ENCODE results near the gene UBE2O. TPM values are rescaled to one million over a fixed set of nuclear protein-coding genes. Genes with fewer than 3 reads are reported as not detected.

Gene UBE2O
- total and polyA plus RNA-seq, 2 donors (not counting 1 experiment from before 2014, with no cell fraction given), result 11.5 to 12.4 TPM

- Histone ChIP-seq H3K4me2 (ENCODE audit: extremely low read depth, insufficient read depth, low read length) (no peak overlapping the region), H3K4me3 (replicated peaks in 1 of 4; ENCODE audit: control extremely low read depth in 1 of 4, insufficient read depth in 1 of 4, low read depth in 3 of 4, low read length in 4 of 4) (no peak overlapping the region), H3K9ac (ENCODE audit: insufficient read depth, low read length) (no peak overlapping the region), H3K4me1 (ENCODE audit: control insufficient read depth, extremely low read depth, insufficient read depth, low read length) (no peaks in the 10 kb centered on the region), H2AFZ (ENCODE audit: low read length) (no peak overlapping the region), H4K20me1 (ENCODE audit: control insufficient read depth, extremely low read depth, insufficient read depth, low read length) (no peaks in the 10 kb centered on the region), H3K36me3 (ENCODE audit: control insufficient read depth, insufficient read depth, low read length) (no peaks in the 10 kb centered on the region), H3K27me3 (ENCODE audit: control insufficient read depth, insufficient read depth, low read length) (no peaks in the 10 kb centered on the region), H3K9me3 (ENCODE audit: control insufficient read depth, insufficient read depth, low read depth, low read length) (no peaks in the 10 kb centered on the region), H3K27ac (ENCODE audit: insufficient read depth, low read length) (no peak overlapping the region), H3K79me2 (ENCODE audit: control insufficient read depth, insufficient read depth, low read length) (no peaks in the 10 kb centered on the region)
- DNase-seq (ENCODE audit: low read depth in 2 of 2), result no peak
- TF ChIP-seq EZH2 (IDR thresholded peaks at IDR 0.05; ENCODE audit: low read length, missing control alignments), result no peak
- TF ChIP-seq, protein P1, sequence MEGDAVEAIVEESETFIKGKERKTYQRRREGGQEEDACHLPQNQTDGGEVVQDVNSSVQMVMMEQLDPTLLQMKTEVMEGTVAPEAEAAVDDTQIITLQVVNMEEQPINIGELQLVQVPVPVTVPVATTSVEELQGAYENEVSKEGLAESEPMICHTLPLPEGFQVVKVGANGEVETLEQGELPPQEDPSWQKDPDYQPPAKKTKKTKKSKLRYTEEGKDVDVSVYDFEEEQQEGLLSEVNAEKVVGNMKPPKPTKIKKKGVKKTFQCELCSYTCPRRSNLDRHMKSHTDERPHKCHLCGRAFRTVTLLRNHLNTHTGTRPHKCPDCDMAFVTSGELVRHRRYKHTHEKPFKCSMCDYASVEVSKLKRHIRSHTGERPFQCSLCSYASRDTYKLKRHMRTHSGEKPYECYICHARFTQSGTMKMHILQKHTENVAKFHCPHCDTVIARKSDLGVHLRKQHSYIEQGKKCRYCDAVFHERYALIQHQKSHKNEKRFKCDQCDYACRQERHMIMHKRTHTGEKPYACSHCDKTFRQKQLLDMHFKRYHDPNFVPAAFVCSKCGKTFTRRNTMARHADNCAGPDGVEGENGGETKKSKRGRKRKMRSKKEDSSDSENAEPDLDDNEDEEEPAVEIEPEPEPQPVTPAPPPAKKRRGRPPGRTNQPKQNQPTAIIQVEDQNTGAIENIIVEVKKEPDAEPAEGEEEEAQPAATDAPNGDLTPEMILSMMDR (conservative IDR thresholded peaks at IDR 0.05 in 1 of 2, IDR thresholded peaks at IDR 0.05 in 1 of 2; ENCODE audit: low read depth in 1 of 2, low read length in 2 of 2), result no peak
Measured at GRCh38 chr17:76359375-76359774, 93.6 kb downstream of the UBE2O start.

DNA sequence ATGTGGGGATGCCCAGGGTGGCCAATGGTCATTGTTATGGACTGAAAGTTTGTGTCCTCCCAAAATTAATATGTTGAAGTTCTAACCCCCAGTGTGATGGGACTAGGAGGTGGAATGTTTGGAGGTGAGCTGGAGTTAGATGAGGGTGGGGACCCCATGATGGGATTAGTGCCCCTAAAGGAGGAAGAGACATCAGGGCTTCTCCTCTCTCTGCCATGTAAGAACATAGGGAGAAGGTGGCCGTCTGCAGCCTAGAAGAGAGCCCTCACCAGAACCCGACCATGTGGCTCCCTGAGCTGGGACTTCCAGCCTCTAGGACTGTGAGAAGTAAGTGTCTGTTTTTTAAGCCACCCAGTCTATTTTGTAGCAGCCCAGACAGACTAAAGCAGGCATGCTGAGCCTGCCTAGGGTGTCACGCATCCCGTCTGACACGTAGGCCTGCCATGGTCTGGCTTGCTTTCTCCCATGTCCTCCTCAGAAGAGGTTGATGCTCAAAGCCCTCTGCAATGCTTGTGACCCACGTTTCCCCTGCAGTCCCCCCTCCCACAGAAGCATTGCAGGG lies 95.3 kb downstream of the UBE2O start:
- no peak for DNase-seq (ENCODE audit: low read depth in 2 of 2)
- H3K27me3 ChIP-seq (ENCODE audit: control insufficient read depth, insufficient read depth, low read length), result no peaks in the 10 kb centered on the region
- no peaks in the 10 kb centered on the region for H3K9me3 ChIP-seq (ENCODE audit: control insufficient read depth, insufficient read depth, low read depth, low read length)
- peaks cover 5% of the 10 kb centered on the region for H3K79me2 ChIP-seq (ENCODE audit: control insufficient read depth, insufficient read depth, low read length)
- H3K4me3 ChIP-seq (replicated peaks in 1 of 4; ENCODE audit: control extremely low read depth in 1 of 4, insufficient read depth in 1 of 4, low read depth in 3 of 4, low read length in 4 of 4), result no peak overlapping the region
- TF ChIP-seq, protein P1 (conservative IDR thresholded peaks at IDR 0.05 in 1 of 2, IDR thresholded peaks at IDR 0.05 in 1 of 2; ENCODE audit: low read depth in 1 of 2, low read length in 2 of 2), result no peak
- no peak for TF ChIP-seq EZH2 (IDR thresholded peaks at IDR 0.05; ENCODE audit: low read length, missing control alignments)
- no peak overlapping the region for H2AFZ ChIP-seq (ENCODE audit: low read length)
- H3K4me2 ChIP-seq (ENCODE audit: extremely low read depth, insufficient read depth, low read length), result no peak overlapping the region
- H3K4me1 ChIP-seq (ENCODE audit: control insufficient read depth, extremely low read depth, insufficient read depth, low read length), result no peaks in the 10 kb centered on the region
- no peaks in the 10 kb centered on the region for H3K36me3 ChIP-seq (ENCODE audit: control insufficient read depth, insufficient read depth, low read length)
- H4K20me1 ChIP-seq (ENCODE audit: control insufficient read depth, extremely low read depth, insufficient read depth, low read length), result no peaks in the 10 kb centered on the region
- H3K27ac ChIP-seq (ENCODE audit: insufficient read depth, low read length), result no peak overlapping the region
- H3K9ac ChIP-seq (ENCODE audit: insufficient read depth, low read length), result no peak overlapping the region

DNA sequence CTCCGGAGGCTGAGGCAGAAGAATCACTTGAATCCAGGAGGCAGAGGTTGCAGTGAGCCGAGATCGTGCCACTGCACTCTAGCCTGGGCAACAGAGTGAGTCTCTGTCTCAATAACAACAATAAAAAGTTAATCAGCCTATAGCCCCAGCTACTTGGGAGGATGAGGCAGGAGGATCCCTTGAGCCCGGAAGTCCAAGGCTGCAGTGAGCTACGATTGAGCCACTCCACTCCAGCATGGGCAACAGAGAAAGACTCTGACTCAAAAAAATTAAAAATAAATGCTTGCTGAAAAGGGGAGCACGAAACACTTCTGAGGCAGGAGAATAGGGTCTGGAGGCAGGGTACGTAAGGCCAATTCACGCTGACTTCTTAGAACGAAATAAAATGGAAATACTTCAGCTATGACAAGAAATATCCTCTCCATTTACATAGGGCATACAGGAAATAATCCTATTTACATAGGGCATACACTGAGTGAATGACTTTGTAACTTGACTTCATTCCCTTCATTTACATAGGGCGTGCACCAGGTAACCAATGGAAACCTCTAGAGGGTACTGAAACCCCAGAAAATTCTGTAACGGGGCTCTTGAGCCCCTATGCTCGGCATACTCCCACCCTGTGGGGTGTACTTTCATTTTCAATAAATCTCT lies 96.0 kb downstream of the UBE2O start:
- Histone ChIP-seq H3K36me3 (ENCODE audit: control insufficient read depth, insufficient read depth, low read length) (no peaks in the 10 kb centered on the region), H3K9me3 (ENCODE audit: control insufficient read depth, insufficient read depth, low read depth, low read length) (no peaks in the 10 kb centered on the region), H3K27me3 (ENCODE audit: control insufficient read depth, insufficient read depth, low read length) (no peaks in the 10 kb centered on the region), H3K4me3 (replicated peaks in 1 of 4; ENCODE audit: control extremely low read depth in 1 of 4, insufficient read depth in 1 of 4, low read depth in 3 of 4, low read length in 4 of 4) (no peak overlapping the region), H3K4me1 (ENCODE audit: control insufficient read depth, extremely low read depth, insufficient read depth, low read length) (no peaks in the 10 kb centered on the region), H3K9ac (ENCODE audit: insufficient read depth, low read length) (no peak overlapping the region), H2AFZ (ENCODE audit: low read length) (no peak overlapping the region), H3K4me2 (ENCODE audit: extremely low read depth, insufficient read depth, low read length) (no peak overlapping the region), H3K27ac (ENCODE audit: insufficient read depth, low read length) (no peak overlapping the region), H3K79me2 (ENCODE audit: control insufficient read depth, insufficient read depth, low read length) (peaks cover 7% of the 10 kb centered on the region), H4K20me1 (ENCODE audit: control insufficient read depth, extremely low read depth, insufficient read depth, low read length) (no peaks in the 10 kb centered on the region)
- TF ChIP-seq EZH2 (IDR thresholded peaks at IDR 0.05; ENCODE audit: low read length, missing control alignments), result no peak
- TF ChIP-seq, protein P1 (conservative IDR thresholded peaks at IDR 0.05 in 1 of 2, IDR thresholded peaks at IDR 0.05 in 1 of 2; ENCODE audit: low read depth in 1 of 2, low read length in 2 of 2), result no peak
- DNase-seq (ENCODE audit: low read depth in 2 of 2), result no peak

Measured in fibroblast of lung (primary cell).